Naive B cell (primary cell): ENCODE data around the gene EID1. TPM values are rescaled to one million over a fixed set of nuclear protein-coding genes. Genes with fewer than 3 reads are reported as not detected.

Source experiments
- ATAC-seq, 2 donors: fragments of 150-1000 bp; cut with Tn5 transposase; 2 replicates each; pipeline ENCODE4 v1.10.0; 2021; ENCODE audit warnings: low read depth in 2 of 2, mild to moderate bottlenecking in 2 of 2, moderate library complexity in 2 of 2
- DNase-seq: peaks from one replicate; pipeline ENCODE4 v3.0.0; 2022
- H3K27ac Mint-ChIP-seq, 6 donors: one replicate each; pipeline ENCODE4 v1.8.0; 2020 to 2022; ENCODE audit warnings: mild to moderate bottlenecking in 6 of 6, mixed read lengths in 6 of 6, moderate library complexity in 5 of 6, inconsistent platforms in 2 of 6
- H3K27me3 Mint-ChIP-seq, 3 donors: one replicate each; pipeline ENCODE4 v1.8.0; 2021 to 2022; ENCODE audit warnings: mixed read lengths in 3 of 3, mild to moderate bottlenecking in 1 of 3
- H3K36me3 Mint-ChIP-seq, 2 donors: one replicate each; pipeline ENCODE4 v1.8.0; 2020 to 2022; ENCODE audit warnings: mixed read lengths in 2 of 2, inconsistent platforms in 1 of 2, mild to moderate bottlenecking in 1 of 2
- H3K4me1 Mint-ChIP-seq, 3 donors: one replicate each; pipeline ENCODE4 v1.8.0; 2020 to 2022; ENCODE audit warnings: mixed read lengths in 3 of 3, inconsistent platforms in 1 of 3, mild to moderate bottlenecking in 1 of 3, moderate library complexity in 1 of 3
- H3K4me3 Mint-ChIP-seq, 8 donors: one replicate each; pipeline ENCODE4 v1.8.0; 2020 to 2022; ENCODE audit warnings: mild to moderate bottlenecking in 8 of 8, mixed read lengths in 8 of 8, moderate library complexity in 8 of 8, inconsistent platforms in 2 of 8
- H3K9me3 Mint-ChIP-seq, 7 donors: one replicate each; pipeline ENCODE4 v1.8.0; 2020 to 2022; ENCODE audit warnings: mixed read lengths in 7 of 7, mild to moderate bottlenecking in 5 of 7, inconsistent platforms in 2 of 7, moderate library complexity in 1 of 7
- polyA plus RNA-seq, 6 donors: library from polyadenylated mRNA; unstranded; fragments of 300-500 nt; fragmentation: Illumina TruSeq; gene quantifications; one replicate each; pipeline ENCODE4 v1.2.3, GENCODE V29; 2021; ENCODE audit warnings: low read depth in 6 of 6

EID1 gene
- polyA plus RNA-seq, 6 donors from 2014 or later, result 148 to 196 (median 188) TPM

DNA sequence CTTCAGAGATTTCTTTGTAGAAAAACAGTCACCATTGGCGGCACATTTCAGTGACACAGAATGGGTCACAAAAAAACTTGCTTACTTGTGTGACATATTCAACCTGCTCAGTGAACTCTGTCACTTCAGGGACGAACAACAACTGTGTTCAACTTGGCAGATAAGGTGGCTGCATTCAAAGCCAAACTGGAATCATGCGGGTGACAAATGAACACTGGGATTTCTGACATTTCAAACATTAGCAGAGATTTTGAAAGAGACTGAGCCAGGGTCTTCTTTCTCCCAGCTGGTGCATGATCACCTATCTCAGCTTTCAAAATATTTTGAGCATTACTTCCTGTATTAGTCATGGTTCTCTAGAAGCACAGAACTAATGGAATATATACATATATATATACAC lies 1.9 kb upstream of the EID1 start:
- DNase-seq, result no peak
- Mint-ChIP-seq H3K4me3 (peak overlapping the region in 2 of 8 donors; percentile 22 to 99), H3K27ac (no peak overlapping the region), H3K27me3 (peaks cover 13 to 42% (median 41%) of the 10 kb centered on the region in 3 donors), H3K9me3 (peaks cover 0 to 4% (median 0%) of the 10 kb centered on the region in 7 donors), H3K4me1 (peaks cover 18 to 21% (median 21%) of the 10 kb centered on the region in 3 donors), H3K36me3 (peaks cover 7 to 11% of the 10 kb centered on the region in 2 donors)
- no peak for ATAC-seq

DNA sequence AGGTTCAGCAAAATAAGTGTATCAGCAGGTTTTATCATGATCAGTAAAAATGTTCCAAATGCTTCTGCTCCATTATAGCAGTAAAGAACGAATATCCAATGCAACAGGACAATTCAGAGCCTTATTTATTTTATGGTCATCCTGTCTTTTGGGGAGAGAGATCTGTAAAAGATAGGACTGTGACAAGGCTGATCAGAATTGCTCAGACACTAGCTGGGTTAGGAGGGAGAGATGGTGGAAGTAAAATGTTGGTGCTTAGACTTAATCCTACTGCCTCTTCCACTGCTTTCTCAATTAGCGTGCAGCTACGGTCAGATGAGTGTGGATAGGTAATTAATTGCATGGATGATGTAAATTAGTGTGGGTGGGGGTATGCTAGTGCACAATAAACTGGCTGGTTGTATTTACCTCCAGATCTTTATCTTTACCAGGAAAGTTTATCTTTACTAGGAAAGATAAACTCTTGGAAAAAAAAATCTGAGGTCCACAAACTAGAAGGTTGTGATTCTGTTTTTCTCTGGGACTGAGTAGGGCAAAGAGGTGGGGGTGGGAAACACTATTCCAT lies 2.2 kb downstream of the EID1 start:
- Mint-ChIP-seq H3K27ac (no peak overlapping the region), H3K36me3 (peaks cover 7 to 11% of the 10 kb centered on the region in 2 donors), H3K4me1 (peaks cover 18 to 24% (median 21%) of the 10 kb centered on the region in 3 donors), H3K27me3 (peaks cover 0 to 14% (median 11%) of the 10 kb centered on the region in 3 donors), H3K9me3 (peaks cover 0 to 4% (median 0%) of the 10 kb centered on the region in 7 donors), H3K4me3 (peak overlapping the region in 2 of 8 donors; percentile 46 to 99)
- no peak for ATAC-seq
- DNase-seq, result no peak

DNA sequence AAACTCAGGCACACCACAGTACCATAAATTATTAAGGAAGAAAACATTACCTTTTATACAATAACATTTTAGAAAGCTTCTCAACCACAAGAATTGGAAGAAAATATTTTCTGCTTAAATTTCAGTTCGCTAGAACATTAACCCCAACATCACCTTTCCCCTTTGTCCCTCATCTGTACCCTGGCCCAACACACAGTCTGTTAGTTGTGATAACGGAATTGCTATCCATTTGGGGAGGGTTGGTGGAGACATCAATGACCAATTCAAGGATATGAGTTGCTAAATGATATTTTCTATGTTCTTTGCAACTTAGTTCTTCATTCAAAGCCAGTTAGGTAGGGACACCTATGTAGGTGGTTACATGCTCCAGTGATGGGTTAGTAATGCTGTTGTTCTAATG lies 5.8 kb downstream of the EID1 start:
- no peak overlapping the region for H3K27ac Mint-ChIP-seq
- no peak overlapping the region for H3K4me3 Mint-ChIP-seq
- H3K4me1 Mint-ChIP-seq, result peaks cover 6 to 10% (median 8%) of the 10 kb centered on the region in 3 donors
- H3K27me3 Mint-ChIP-seq, result peaks cover 0 to 17% (median 15%) of the 10 kb centered on the region in 3 donors
- ATAC-seq (no peak), DNase-seq (no peak)
- H3K36me3 Mint-ChIP-seq, result no peaks in the 10 kb centered on the region
- no peaks in the 10 kb centered on the region for H3K9me3 Mint-ChIP-seq

- Mint-ChIP-seq H3K9me3 (no peaks in the 10 kb centered on the region), H3K27ac (no peak overlapping the region), H3K4me3 (peak overlapping the region in 1 of 8 donors; percentile 40), H3K27me3 (peaks cover 11 to 25% (median 15%) of the 10 kb centered on the region in 3 donors), H3K36me3 (no peaks in the 10 kb centered on the region), H3K4me1 (peaks cover 0 to under 1% (median 0%) of the 10 kb centered on the region in 3 donors)
- ATAC-seq, result no peak
- DNase-seq, result no peak
These were observed 9.2 kb downstream of the EID1 start for GRCh38 chr15:48887144-48887543.

DNA sequence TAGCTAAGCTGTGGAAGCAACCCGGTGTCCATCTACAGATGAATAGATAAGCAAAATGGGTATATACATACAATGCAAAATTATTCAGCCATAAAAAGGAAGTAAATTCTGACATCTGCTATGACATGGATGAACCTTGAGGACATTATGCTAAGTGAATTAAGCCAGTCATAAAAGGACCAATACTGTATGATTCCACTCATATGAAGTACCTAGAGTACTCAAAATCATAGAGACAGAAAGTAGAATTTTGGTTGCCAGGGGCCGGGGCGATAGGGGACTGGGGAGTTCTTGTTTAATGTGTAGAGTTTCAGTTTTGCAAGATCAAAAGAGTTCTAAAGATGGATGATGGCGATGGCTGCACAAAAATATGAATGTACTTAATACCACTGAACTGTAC lies 10.3 kb downstream of the EID1 start:
- H3K9me3 Mint-ChIP-seq, result no peaks in the 10 kb centered on the region
- no peaks in the 10 kb centered on the region for H3K4me1 Mint-ChIP-seq
- ATAC-seq (no peak), DNase-seq (no peak)
- H3K27ac Mint-ChIP-seq, result no peak overlapping the region
- H3K27me3 Mint-ChIP-seq, result peaks cover 19 to 29% (median 20%) of the 10 kb centered on the region in 3 donors
- no peak overlapping the region for H3K4me3 Mint-ChIP-seq
- H3K36me3 Mint-ChIP-seq, result no peaks in the 10 kb centered on the region

DNA sequence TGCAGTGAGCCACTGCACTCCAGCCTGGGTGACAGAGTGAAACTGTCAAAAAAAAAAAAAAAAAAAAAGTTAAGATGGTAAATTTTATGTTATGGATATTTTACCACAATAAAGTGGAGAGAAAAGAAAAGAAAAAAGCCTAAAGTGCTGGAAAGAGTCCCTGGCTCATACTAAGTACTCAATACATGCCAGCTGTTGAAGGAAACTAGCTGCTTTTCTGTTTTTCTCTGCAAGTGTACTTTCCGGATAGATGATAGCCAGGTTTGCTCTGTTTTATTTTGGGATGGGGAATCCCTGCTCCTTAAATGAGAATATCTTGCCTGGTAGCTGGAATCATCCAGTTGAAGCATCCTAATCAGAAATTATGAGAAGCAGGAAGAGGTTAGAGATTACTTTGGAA lies 10.9 kb downstream of the EID1 start:
- H3K4me1 Mint-ChIP-seq, result no peaks in the 10 kb centered on the region
- no peak overlapping the region for H3K4me3 Mint-ChIP-seq
- H3K27me3 Mint-ChIP-seq, result peaks cover 20 to 29% (median 21%) of the 10 kb centered on the region in 3 donors
- DNase-seq (no peak), ATAC-seq (no peak)
- H3K36me3 Mint-ChIP-seq, result no peaks in the 10 kb centered on the region
- no peak overlapping the region for H3K27ac Mint-ChIP-seq
- no peaks in the 10 kb centered on the region for H3K9me3 Mint-ChIP-seq

DNA sequence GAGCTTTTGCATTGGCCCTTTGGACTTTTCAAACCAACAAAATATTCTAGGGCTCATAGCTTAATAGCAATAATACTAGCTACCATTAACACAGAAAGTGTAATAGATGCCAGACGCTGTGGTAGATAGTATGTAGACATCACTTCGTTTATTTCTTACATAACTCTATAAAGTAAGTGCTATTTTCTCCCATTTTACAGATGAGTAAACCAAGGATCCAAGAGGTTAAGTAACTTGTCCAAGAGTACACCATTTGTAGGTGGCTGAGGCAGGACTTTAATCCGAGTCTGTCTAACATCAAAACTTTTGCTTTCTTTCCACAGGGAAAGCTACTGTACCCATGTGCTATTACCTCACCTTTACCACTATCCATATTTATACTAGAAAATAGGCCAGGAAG lies 12.0 kb downstream of the EID1 start:
- DNase-seq (no peak), ATAC-seq (no peak)
- no peak overlapping the region for H3K4me3 Mint-ChIP-seq
- H3K9me3 Mint-ChIP-seq, result no peaks in the 10 kb centered on the region
- H3K27me3 Mint-ChIP-seq, result peaks cover 20 to 34% (median 26%) of the 10 kb centered on the region in 3 donors
- H3K4me1 Mint-ChIP-seq, result no peaks in the 10 kb centered on the region
- no peak overlapping the region for H3K27ac Mint-ChIP-seq
- H3K36me3 Mint-ChIP-seq, result no peaks in the 10 kb centered on the region

DNA sequence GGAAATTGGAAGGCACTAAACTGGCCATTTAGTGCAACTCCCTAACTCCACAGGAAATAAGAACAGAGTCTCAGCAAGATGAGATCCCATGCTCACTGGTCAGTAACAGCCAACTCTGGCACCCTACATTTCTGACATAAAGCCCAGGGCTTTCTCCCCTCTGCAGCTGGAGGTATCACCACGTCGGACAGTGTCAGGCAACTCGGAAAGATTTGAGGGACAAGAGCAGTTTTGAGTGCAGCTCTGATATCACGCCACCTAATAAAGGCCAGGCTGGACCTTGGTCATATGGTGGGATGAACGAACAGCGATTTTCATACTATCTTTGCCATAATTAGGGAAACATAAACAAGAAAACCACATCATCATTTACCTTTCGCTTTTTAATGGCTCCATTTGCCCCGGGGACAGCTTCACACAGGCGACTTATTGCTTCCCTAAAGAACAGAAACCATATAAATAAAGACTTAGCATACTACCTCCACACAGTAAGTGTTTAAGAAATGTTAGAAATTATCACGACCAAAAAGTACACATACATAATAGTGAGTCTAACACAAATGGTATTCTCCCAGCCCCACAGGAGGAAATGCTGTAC lies 12.5 kb downstream of the EID1 start:
- no peak overlapping the region for H3K4me3 Mint-ChIP-seq
- peaks cover 24 to 30% (median 28%) of the 10 kb centered on the region in 3 donors for H3K27me3 Mint-ChIP-seq

GRCh38 chr15:48891232-48891765 lies 13.4 kb downstream of the EID1 start:
- peaks cover 24 to 32% (median 30%) of the 10 kb centered on the region in 3 donors for H3K27me3 Mint-ChIP-seq
- ATAC-seq (no peak), DNase-seq (no peak)
- no peak overlapping the region for H3K27ac Mint-ChIP-seq
- H3K9me3 Mint-ChIP-seq, result no peaks in the 10 kb centered on the region
- no peak overlapping the region for H3K4me3 Mint-ChIP-seq
- no peaks in the 10 kb centered on the region for H3K4me1 Mint-ChIP-seq
- H3K36me3 Mint-ChIP-seq, result no peaks in the 10 kb centered on the region

More for the DNA sequence above, 12.5 kb downstream of the EID1 start:
- no peak overlapping the region for H3K27ac Mint-ChIP-seq
- no peak for ATAC-seq
- DNase-seq, result no peak
- H3K4me1 Mint-ChIP-seq, result no peaks in the 10 kb centered on the region
- H3K9me3 Mint-ChIP-seq, result no peaks in the 10 kb centered on the region
- no peaks in the 10 kb centered on the region for H3K36me3 Mint-ChIP-seq

- ATAC-seq, result no peak
- no peak overlapping the region for H3K4me3 Mint-ChIP-seq
- H3K27me3 Mint-ChIP-seq, result peaks cover 34 to 48% (median 41%) of the 10 kb centered on the region in 3 donors
These were observed 15.4 kb downstream of the EID1 start for GRCh38 chr15:48893311-48893710.

DNA sequence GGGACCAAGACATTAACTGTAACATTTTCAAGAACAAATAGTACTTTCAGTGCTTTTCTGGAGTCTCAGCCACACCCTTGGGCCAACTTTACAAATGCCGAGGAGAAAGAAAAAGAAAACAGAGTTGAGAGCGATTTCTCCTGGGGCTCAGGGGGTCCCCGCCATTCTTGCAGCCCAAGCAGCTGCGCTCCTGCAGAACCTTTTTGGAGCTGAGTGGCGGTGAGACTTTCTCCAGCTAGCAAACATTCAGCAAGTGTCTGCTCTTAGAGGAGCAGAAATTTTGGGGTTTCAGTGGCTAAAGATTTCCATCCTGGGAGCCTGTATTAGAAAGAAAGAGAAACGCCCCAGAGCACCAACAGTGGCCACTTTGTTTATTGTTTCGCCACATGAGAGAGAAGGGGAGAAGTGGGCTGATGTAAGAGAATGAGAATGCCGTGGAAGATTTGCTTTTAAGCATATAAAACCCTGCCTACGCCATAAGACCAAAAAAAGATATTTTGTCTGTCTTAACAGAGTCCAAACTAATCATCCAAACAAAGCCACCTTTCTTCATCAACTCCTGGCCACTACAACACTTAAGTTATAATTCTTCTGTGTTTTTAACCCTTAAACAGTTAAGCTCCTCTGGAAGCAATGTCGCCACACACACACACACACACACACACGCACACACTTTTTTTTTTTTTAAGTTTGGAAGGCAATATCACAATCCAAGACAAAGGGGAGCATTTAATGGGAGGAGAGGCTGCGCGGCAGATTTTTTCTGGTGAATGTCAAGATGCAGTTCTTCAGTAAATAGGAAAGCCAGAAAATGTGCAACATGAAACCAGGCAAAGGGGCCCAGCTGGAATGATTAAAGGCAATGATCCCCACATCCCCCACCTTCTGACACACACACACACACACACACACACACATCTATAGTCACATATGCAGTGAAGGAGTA lies 19.2 kb downstream of the EID1 start:
- Mint-ChIP-seq H3K27me3 (peaks cover 30 to 38% (median 32%) of the 10 kb centered on the region in 3 donors), H3K36me3 (no peaks in the 10 kb centered on the region), H3K27ac (peak overlapping the region in 1 of 6 donors; percentile 55), H3K9me3 (no peaks in the 10 kb centered on the region), H3K4me3 (no peak overlapping the region), H3K4me1 (no peaks in the 10 kb centered on the region)
- ATAC-seq (no peak), DNase-seq (no peak)

More at GRCh38 chr15:48893311-48893710, 15.4 kb downstream of the EID1 start:
- DNase-seq, result no peak
- Mint-ChIP-seq H3K27ac (no peak overlapping the region), H3K9me3 (no peaks in the 10 kb centered on the region), H3K36me3 (no peaks in the 10 kb centered on the region), H3K4me1 (no peaks in the 10 kb centered on the region)

GRCh38 chr15:48898032-48898431 lies 20.1 kb downstream of the EID1 start:
- no peak overlapping the region for H3K27ac Mint-ChIP-seq
- ATAC-seq (no peak), DNase-seq (no peak)
- no peaks in the 10 kb centered on the region for H3K4me1 Mint-ChIP-seq
- H3K4me3 Mint-ChIP-seq, result no peak overlapping the region
- peaks cover 24 to 34% (median 29%) of the 10 kb centered on the region in 3 donors for H3K27me3 Mint-ChIP-seq
- H3K36me3 Mint-ChIP-seq, result no peaks in the 10 kb centered on the region
- no peaks in the 10 kb centered on the region for H3K9me3 Mint-ChIP-seq

- Mint-ChIP-seq H3K9me3 (no peaks in the 10 kb centered on the region), H3K27me3 (peaks cover 21 to 34% (median 26%) of the 10 kb centered on the region in 3 donors), H3K4me1 (no peaks in the 10 kb centered on the region), H3K27ac (no peak overlapping the region), H3K4me3 (no peak overlapping the region), H3K36me3 (no peaks in the 10 kb centered on the region)
- ATAC-seq, result no peak
- no peak for DNase-seq
These were observed 20.5 kb downstream of the EID1 start for GRCh38 chr15:48898446-48898845.
